IMR-90 (cell line): ENCODE results near the gene TCF7L1. TPM values are rescaled to one million over a fixed set of nuclear protein-coding genes. Genes with fewer than 3 reads are reported as not detected.

ENCODE experiments used
- ATAC-seq: fragments of 200-7000 bp; cut with Tn5 transposase; 2 replicates; pipeline ENCODE4 v1.9.1; 2020; ENCODE audit warnings: low read depth, mild to moderate bottlenecking, moderate library complexity
- BruUV-seq: library from RNA; stranded (reverse); fragments of 400-500 nt; replicated peaks from 2 replicates; lab custom pipeline; 2021; lab: Mats Ljungman, UMichigan
- CTCF ChIA-PET: fragments of 300-600 bp; formaldehyde crosslinking; extraction: SDS; loops from one replicate; lab custom pipeline; 2021; ENCODE audit warnings: antibody characterized with exemption; lab: Yijun Ruan, JAX
- POLR2A ChIA-PET: fragments of 300-600 bp; sonication (Branson Sonifier 250); formaldehyde crosslinking; loops from one replicate; lab custom pipeline; 2022; ENCODE audit warnings: antibody characterized with exemption; ENCODE audit not compliant: unreplicated experiment; lab: Charles Lee
- DNase-seq: peaks from one replicate; pipeline ENCODE4 v3.0.0; 2013
- H2AFZ ChIP-seq: replicated peaks from 2 replicates; pipeline ENCODE3; 2013; ENCODE audit warnings: low read length, mild to moderate bottlenecking; ENCODE audit not compliant: poor library complexity
- H2AK5ac ChIP-seq: 2 replicates; pipeline ENCODE4 v1.6.1; 2013; ENCODE audit warnings: low read depth, low read length, inconsistent platforms
- H2AK9ac ChIP-seq: replicated peaks from 2 replicates; pipeline ENCODE3; 2013; ENCODE audit warnings: mild to moderate bottlenecking, low read depth, low read length, moderate library complexity; ENCODE audit not compliant: poor library complexity
- H2BK120ac ChIP-seq: 2 replicates; pipeline ENCODE4 v1.6.1; 2013; ENCODE audit warnings: low read depth, low read length, inconsistent platforms
- H2BK15ac ChIP-seq: 3 replicates; pipeline ENCODE4 v1.6.1; 2013; ENCODE audit warnings: low read depth, low read length, inconsistent platforms
- H2BK20ac ChIP-seq: 2 replicates; pipeline ENCODE4 v1.6.1; 2013; ENCODE audit warnings: low read depth, mild to moderate bottlenecking, inconsistent platforms, low read length, moderate library complexity
- H2BK5ac ChIP-seq: 2 replicates; pipeline ENCODE4 v1.6.1; 2013; ENCODE audit warnings: mild to moderate bottlenecking, low read depth, low read length, inconsistent platforms; ENCODE audit not compliant: poor library complexity, severe bottlenecking
- H3K14ac ChIP-seq: replicated peaks from 2 replicates; pipeline ENCODE4 v1.6.1; 2013; ENCODE audit warnings: low read depth, low read length, inconsistent platforms
- H3K18ac ChIP-seq: 2 replicates; pipeline ENCODE4 v1.6.1; 2013; ENCODE audit warnings: low read depth, low read length, control low read depth
- H3K23ac ChIP-seq: 2 replicates; pipeline ENCODE4 v1.6.1; 2013; ENCODE audit warnings: low read depth, low read length, inconsistent platforms
- H3K27ac ChIP-seq: 2 replicates; pipeline ENCODE4 v1.5.1; 2013; ENCODE audit warnings: mild to moderate bottlenecking, control low read depth, low read length; ENCODE audit not compliant: insufficient read depth
- H3K27me3 ChIP-seq: 2 replicates; pipeline ENCODE4 v1.6.1; 2013; ENCODE audit warnings: low read length; ENCODE audit not compliant: control insufficient read depth, insufficient read depth
- H3K36me3 ChIP-seq: 2 replicates; pipeline ENCODE4 v1.6.1; 2013; ENCODE audit warnings: low read length, mixed read lengths; ENCODE audit not compliant: control insufficient read depth, insufficient read depth
- H3K4ac ChIP-seq: 2 replicates; pipeline ENCODE4 v1.6.1; 2013; ENCODE audit warnings: low read depth, low read length, inconsistent platforms
- H3K4me1 ChIP-seq: 2 replicates; pipeline ENCODE4 v1.6.1; 2013; ENCODE audit warnings: low read length, mixed read lengths; ENCODE audit not compliant: control insufficient read depth, insufficient read depth
- H3K4me2 ChIP-seq: 2 replicates; pipeline ENCODE4 v1.6.1; 2013; ENCODE audit warnings: low read depth, mild to moderate bottlenecking, control low read depth, low read length, moderate library complexity
- H3K4me3 ChIP-seq: 2 replicates; pipeline ENCODE4 v1.5.1; 2013; ENCODE audit warnings: low read depth, mild to moderate bottlenecking, control low read depth, low read length, moderate library complexity; ENCODE audit not compliant: insufficient read depth
- H3K56ac ChIP-seq: 2 replicates; pipeline ENCODE4 v1.6.1; 2013; ENCODE audit warnings: low read length, inconsistent platforms; ENCODE audit not compliant: insufficient read depth; ENCODE audit errors: extremely low read depth
- H3K79me1 ChIP-seq, 2 experiments: 2 replicates each; pipeline ENCODE4 v1.6.1; 2013; ENCODE audit warnings: low read length in 2 of 2, inconsistent platforms in 1 of 2, low read depth in 1 of 2
- H3K9ac ChIP-seq: 2 replicates; pipeline ENCODE4 v1.6.1; 2013; ENCODE audit warnings: low read depth, low read length, control low read depth
- H3K9me1 ChIP-seq: 2 replicates; pipeline ENCODE4 v1.6.1; 2013; ENCODE audit warnings: low read length, inconsistent platforms; ENCODE audit not compliant: insufficient read depth
- H3K9me3 ChIP-seq: 2 replicates; pipeline ENCODE4 v1.6.1; 2013; ENCODE audit warnings: low read length; ENCODE audit not compliant: control insufficient read depth, insufficient read depth
- H4K20me1 ChIP-seq: 2 replicates; pipeline ENCODE4 v1.6.1; 2013; ENCODE audit warnings: low read length, inconsistent platforms; ENCODE audit not compliant: insufficient read depth
- H4K5ac ChIP-seq: 2 replicates; pipeline ENCODE4 v1.6.1; 2013; ENCODE audit warnings: mild to moderate bottlenecking, low read depth, low read length, control low read depth
- H4K8ac ChIP-seq, 2 experiments: 2 replicates each; pipeline ENCODE4 v1.6.1; 2013; ENCODE audit warnings: low read depth in 2 of 2, low read length in 2 of 2, control low read depth in 1 of 2, inconsistent platforms in 1 of 2
- H4K91ac ChIP-seq: 2 replicates; pipeline ENCODE4 v1.6.1; 2013; ENCODE audit warnings: low read depth, low read length, inconsistent platforms; ENCODE audit not compliant: insufficient read depth
- CEBPB ChIP-seq: IDR thresholded peaks from 2 replicates; pipeline ENCODE4 v1.6.1; 2012; ENCODE audit warnings: low read depth, low read length, improper control_type of control experiment
- ELK1 ChIP-seq: fragments of 150-350 bp; IDR thresholded peaks from 2 replicates; pipeline ENCODE4 v1.6.1; 2016; ENCODE audit warnings: low read depth, mild to moderate bottlenecking, low read length, moderate library complexity, borderline replicate concordance
- WGBS, 2 experiments: methylation state at CpG; one replicate each; pipeline versions ENCODE4 v1.1.5 to v1.1.7; 2013; ENCODE audit warnings: missing lambda C conversion rate in 2 of 2; ENCODE audit not compliant: insufficient read length in 1 of 2; ENCODE audit errors: extremely low coverage in 2 of 2; 5-methylcytosine and 5-hydroxymethylcytosine counted together
- dilution Hi-C: fragments of 300-500 bp; cut with HindIII; formaldehyde crosslinking; loops from one replicate; pipeline ENCODE4 v1.14.3; 2018; ENCODE audit warnings: low sequenced_read_pairs; ENCODE audit not compliant: unreplicated experiment
- in situ Hi-C: fragments of 300-500 bp; cut with MboI; formaldehyde crosslinking; loops from 3 replicates; pipeline ENCODE4 v1.14.3; 2019; ENCODE audit warnings: low sequenced_read_pairs, inconsistent platforms, mixed read lengths
- intact Hi-C: fragments of 100-400 bp; cut with micrococcal nuclease; formaldehyde crosslinking; loops from 2 replicates; pipeline ENCODE4 v1.10.0; 2022
- polyA plus RNA-seq, 3 experiments: library from polyadenylated mRNA; depleted of rRNA; stranded (reverse); fragments of >200 nt; gene quantifications; 2 replicates each; pipeline ENCODE4 v1.2.3, GENCODE V29; 2012; ENCODE audit warnings: low replicate concordance in 1 of 3
- total RNA-seq: library from RNA; depleted of rRNA; stranded (reverse); fragments of >200 nt; gene quantifications from 2 replicates; pipeline ENCODE4 v1.2.3, GENCODE V29; 2012

TCF7L1 gene
- total and polyA plus RNA-seq, 2 of the 4 experiments (the other 2 are of a cell fraction) = 0.72 to 11.1 TPM

- no peak overlapping the region for H3K56ac ChIP-seq
Measured at GRCh38 chr2:85324639-85325465, 191.7 kb downstream of the TCF7L1 start.

More at GRCh38 chr2:85324639-85325465, 191.7 kb downstream of the TCF7L1 start:
- Histone ChIP-seq H4K20me1 (peaks cover 50% of the 10 kb centered on the region), H3K14ac (peak overlapping the region; percentile 43; the same call in 1 of the 2 replicates), H3K23ac (peak overlapping the region; percentile 56; the same call in 1 of the 2 replicates), H3K4me3 (peak overlapping the region; percentile 57), H2BK5ac (peak overlapping the region; percentile 43), H3K79me1 (peaks cover 18 to 81% of the 10 kb centered on the region in 2 experiments), H2BK15ac (no peak overlapping the region), H3K4ac (peak overlapping the region; percentile 47; the same call in 1 of the 2 replicates), H4K8ac (no peak overlapping the region), H3K18ac (no peak overlapping the region), H2AK9ac (no peak overlapping the region), H4K5ac (no peak overlapping the region), H3K9me3 (no peaks in the 10 kb centered on the region), H3K36me3 (peaks cover 49% of the 10 kb centered on the region), H2BK20ac (no peak overlapping the region), H3K27me3 (no peaks in the 10 kb centered on the region), H3K4me1 (peaks cover 7% of the 10 kb centered on the region), H2AK5ac (peak overlapping the region; percentile 20; the same call in 1 of the 2 replicates), H2AFZ (no peak overlapping the region), H3K9me1 (peaks cover 9% of the 10 kb centered on the region), H3K4me2 (peak overlapping the region; percentile 100), H3K9ac (peak overlapping the region; percentile 10; the same call in 1 of the 2 replicates), H3K27ac (peak overlapping the region; percentile 28; the same call in 1 of the 2 replicates), H4K91ac (no peak overlapping the region), H2BK120ac (peak overlapping the region; percentile 55; the same call in 1 of the 2 replicates)
- ATAC-seq (no peak), DNase-seq (peak; percentile 35)
- CTCF ChIA-PET = no interaction called here
- POLR2A ChIA-PET = no interaction called here
- 90% methylated on average over 2 of the region's 10 CpGs; no CpG with 5 or more reads in 1 of the 2 experiments for WGBS, 2 experiments
- in situ Hi-C loops = no loop called here
- no TSS peak for BruUV-seq
- intact Hi-C loops = loop anchor here (5.0 kb wide), 1 partner anchor 227 kb away; no protein-coding TSS in a partner anchor
- TF ChIP-seq ELK1 = no peak
- peak; percentile 86 for TF ChIP-seq CEBPB
- dilution Hi-C loops = no loop called here
